Astrocyte of the cerebellum (primary cell): Measurements from ENCODE around the gene IGSF21.

Source experiments
- DNase-seq: peaks from one replicate; pipeline ENCODE4 v3.0.0-alpha.2; 2011; ENCODE audit warnings: low read depth
- H3K4me3 ChIP-seq: 2 replicates; pipeline ENCODE4 v1.5.1; 2011; ENCODE audit warnings: mild to moderate bottlenecking, low read depth, low read length, moderate library complexity
- CTCF ChIP-seq: IDR thresholded peaks from 2 replicates; pipeline ENCODE4 v1.5.1; 2012; ENCODE audit warnings: low read length, low read depth, moderate library complexity, mild to moderate bottlenecking; ENCODE audit errors: missing control alignments
- in situ Hi-C: cut with HindIII; loops from 2 replicates; pipeline ENCODE4 v1.10.0; 2017; ENCODE audit warnings: low sequenced_read_pairs

Gene IGSF21

GRCh38 chr1:18394563-18395156 is 287.1 kb downstream of the IGSF21 start:
- no peak for TF ChIP-seq CTCF
- in situ Hi-C loops = loop anchor here (5.0 kb wide), 2 partner anchors 42 to 67 kb away; no protein-coding TSS in a partner anchor

GRCh38 chr1:18396247-18396980 is 288.8 kb downstream of the IGSF21 start:
- no peak for TF ChIP-seq CTCF
- H3K4me3 ChIP-seq = no peak overlapping the region
- in situ Hi-C loops = loop anchor here (5.0 kb wide), 2 partner anchors 44 to 69 kb away; no protein-coding TSS in a partner anchor
- no peak for DNase-seq

More at GRCh38 chr1:18394563-18395156, 287.1 kb downstream of the IGSF21 start:
- DNase-seq = no peak
- no peak overlapping the region for H3K4me3 ChIP-seq

- in situ Hi-C loops = loop anchor here (5.0 kb wide), 2 partner anchors 45 to 70 kb away; no protein-coding TSS in a partner anchor
- no peak for TF ChIP-seq CTCF
- DNase-seq = no peak
- no peak overlapping the region for H3K4me3 ChIP-seq
These were observed 290.0 kb downstream of the IGSF21 start for GRCh38 chr1:18397641-18398040.

GRCh38 chr1:18398791-18399530 is 291.4 kb downstream of the IGSF21 start:
- no peak for DNase-seq
- no peak for TF ChIP-seq CTCF
- in situ Hi-C loops = loop anchor here (5.0 kb wide), 2 partner anchors 47 to 72 kb away; no protein-coding TSS in a partner anchor
- H3K4me3 ChIP-seq = no peak overlapping the region

- in situ Hi-C loops = no loop called here
- no peak overlapping the region for H3K4me3 ChIP-seq
- no peak for DNase-seq
- TF ChIP-seq CTCF = no peak
These were observed 292.9 kb downstream of the IGSF21 start for GRCh38 chr1:18400347-18401102.

- in situ Hi-C loops = no loop called here
- no peak for DNase-seq
- no peak for TF ChIP-seq CTCF
- no peak overlapping the region for H3K4me3 ChIP-seq
These were observed 294.3 kb downstream of the IGSF21 start for GRCh38 chr1:18401921-18402320.
